ENCODE measurements around the gene LOC128125822.
A peak's percentile ranks its signal among the peaks of the same experiment; 100 is the strongest.
"Not testable (repeated sequence)": the region's sequence is repeated elsewhere in the genome, so short reads cannot be mapped to it uniquely, and the experiment has no call there.

Gene LOC128125822

DNA sequence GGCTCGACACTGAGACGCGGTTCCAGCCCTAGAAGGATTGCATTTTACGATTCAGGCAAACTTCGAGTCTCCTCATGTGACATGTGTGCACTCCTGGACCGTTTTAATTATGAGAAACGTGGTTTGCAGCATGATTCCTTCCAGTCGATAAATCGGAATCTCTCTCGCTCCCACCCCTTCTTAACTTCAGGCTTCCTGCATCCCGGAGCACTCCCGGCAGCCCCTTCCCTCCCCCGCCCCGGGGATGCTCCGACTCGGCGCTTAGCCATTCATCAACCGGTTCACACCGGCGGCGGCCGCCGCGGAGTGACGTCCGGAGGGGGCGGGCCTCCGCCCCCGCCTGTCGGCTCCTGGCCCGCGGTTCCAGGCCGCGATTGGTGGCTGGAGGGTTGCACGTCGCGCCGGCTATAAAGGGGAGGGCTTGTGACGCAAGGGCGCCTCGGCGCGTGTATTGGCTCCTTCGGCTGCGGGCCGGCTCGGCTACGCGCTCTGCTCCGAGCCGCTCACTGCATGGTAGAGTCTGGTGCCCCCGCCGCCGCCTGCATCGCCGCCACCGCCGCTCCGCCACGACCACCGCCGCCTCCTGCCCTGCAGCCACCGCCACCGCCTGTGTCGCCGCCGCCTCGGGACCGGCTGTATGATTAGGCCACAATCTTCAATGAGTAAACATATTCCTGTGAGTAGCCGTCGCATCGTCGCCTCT lies at the start of gene LOC128125822, which contains the start of gene PTP4A1:
TSS of gene LOC128125822 (plus strand) at position 437 of the 703 bp plus-strand sequence.
TSS of gene PTP4A1 (plus strand) at position 437 of the 703 bp plus-strand sequence. CDS start 4,401 bp downstream, outside the sequence.
- peak; percentile 92 for ATAC-seq (ENCODE audit: insufficient read depth, low read depth)
- H4K20me1 ChIP-seq (ENCODE audit: insufficient read depth, low read length) = peaks cover 35% of the 10 kb centered on the region
- H3K9me3 ChIP-seq (ENCODE audit: insufficient read depth, low read length, severe bottlenecking) = no peaks in the 10 kb centered on the region
- TF ChIP-seq, protein P1, sequence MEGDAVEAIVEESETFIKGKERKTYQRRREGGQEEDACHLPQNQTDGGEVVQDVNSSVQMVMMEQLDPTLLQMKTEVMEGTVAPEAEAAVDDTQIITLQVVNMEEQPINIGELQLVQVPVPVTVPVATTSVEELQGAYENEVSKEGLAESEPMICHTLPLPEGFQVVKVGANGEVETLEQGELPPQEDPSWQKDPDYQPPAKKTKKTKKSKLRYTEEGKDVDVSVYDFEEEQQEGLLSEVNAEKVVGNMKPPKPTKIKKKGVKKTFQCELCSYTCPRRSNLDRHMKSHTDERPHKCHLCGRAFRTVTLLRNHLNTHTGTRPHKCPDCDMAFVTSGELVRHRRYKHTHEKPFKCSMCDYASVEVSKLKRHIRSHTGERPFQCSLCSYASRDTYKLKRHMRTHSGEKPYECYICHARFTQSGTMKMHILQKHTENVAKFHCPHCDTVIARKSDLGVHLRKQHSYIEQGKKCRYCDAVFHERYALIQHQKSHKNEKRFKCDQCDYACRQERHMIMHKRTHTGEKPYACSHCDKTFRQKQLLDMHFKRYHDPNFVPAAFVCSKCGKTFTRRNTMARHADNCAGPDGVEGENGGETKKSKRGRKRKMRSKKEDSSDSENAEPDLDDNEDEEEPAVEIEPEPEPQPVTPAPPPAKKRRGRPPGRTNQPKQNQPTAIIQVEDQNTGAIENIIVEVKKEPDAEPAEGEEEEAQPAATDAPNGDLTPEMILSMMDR (IDR thresholded peaks at IDR 0.05; ENCODE audit: borderline replicate concordance, extremely low read depth, low read length, poor library complexity, severe bottlenecking) = no peak
- TF ChIP-seq EZH2 (IDR thresholded peaks at IDR 0.05; ENCODE audit: borderline replicate concordance, low read depth, low read length, severe bottlenecking) = no peak
- H3K36me3 ChIP-seq (ENCODE audit: insufficient read depth, low read length) = peaks cover 12% of the 10 kb centered on the region
- peak within 1 kb of the TSS; percentile 94 for H3K27ac ChIP-seq (ENCODE audit: low read length)
- H3K79me2 ChIP-seq (ENCODE audit: insufficient read depth, low read length) = peaks cover 48% of the 10 kb centered on the region
- H3K4me3 ChIP-seq (ENCODE audit: low read depth in 1 of 2, low read length in 2 of 2) = peak within 1 kb of the TSS; percentile 38 to 62
- peak within 1 kb of the TSS; percentile 77 for H3K4me2 ChIP-seq (ENCODE audit: insufficient read depth, low read length)
- H2AFZ ChIP-seq (ENCODE audit: low read depth, low read length) = peak within 1 kb of the TSS; percentile 88
- peak; percentile 96 for DNase-seq
- peaks cover 27% of the 10 kb centered on the region for H3K4me1 ChIP-seq (ENCODE audit: insufficient read depth, low read length)
- no peaks in the 10 kb centered on the region for H3K27me3 ChIP-seq (ENCODE audit: insufficient read depth, low read length, poor library complexity)
- peak within 1 kb of the TSS; percentile 99 for H3K9ac ChIP-seq (ENCODE audit: low read depth, low read length)

DNA sequence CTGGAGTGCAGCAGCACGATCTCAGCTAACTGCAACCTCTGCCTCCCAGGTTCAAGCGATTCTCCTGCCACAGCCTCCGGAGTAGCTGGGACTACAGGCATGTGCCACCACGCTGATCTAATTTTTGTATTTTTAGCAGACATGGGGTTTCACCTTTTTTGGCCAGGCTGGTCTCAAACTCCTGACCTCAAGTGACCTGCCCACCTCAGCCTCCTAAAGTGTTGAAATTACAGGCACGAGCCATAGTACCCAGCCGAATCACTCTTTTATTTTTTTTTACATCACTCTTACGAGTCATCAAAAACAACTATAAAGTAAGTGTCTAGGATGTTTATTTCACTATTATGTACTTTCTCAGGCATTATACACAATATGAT lies 49.4 kb upstream of the LOC128125822 start:
- not testable (repeated sequence) for H3K36me3 ChIP-seq (ENCODE audit: insufficient read depth, low read length); H3K27ac ChIP-seq (ENCODE audit: low read length); H2AFZ ChIP-seq (ENCODE audit: low read depth, low read length); DNase-seq; H3K27me3 ChIP-seq (ENCODE audit: insufficient read depth, low read length, poor library complexity); H3K9ac ChIP-seq (ENCODE audit: low read depth, low read length); H3K79me2 ChIP-seq (ENCODE audit: insufficient read depth, low read length); H3K9me3 ChIP-seq (ENCODE audit: insufficient read depth, low read length, severe bottlenecking); H3K4me3 ChIP-seq (ENCODE audit: low read depth in 1 of 2, low read length in 2 of 2); H3K4me1 ChIP-seq (ENCODE audit: insufficient read depth, low read length); H3K4me2 ChIP-seq (ENCODE audit: insufficient read depth, low read length); ATAC-seq (ENCODE audit: insufficient read depth, low read depth); H4K20me1 ChIP-seq (ENCODE audit: insufficient read depth, low read length)

DNA sequence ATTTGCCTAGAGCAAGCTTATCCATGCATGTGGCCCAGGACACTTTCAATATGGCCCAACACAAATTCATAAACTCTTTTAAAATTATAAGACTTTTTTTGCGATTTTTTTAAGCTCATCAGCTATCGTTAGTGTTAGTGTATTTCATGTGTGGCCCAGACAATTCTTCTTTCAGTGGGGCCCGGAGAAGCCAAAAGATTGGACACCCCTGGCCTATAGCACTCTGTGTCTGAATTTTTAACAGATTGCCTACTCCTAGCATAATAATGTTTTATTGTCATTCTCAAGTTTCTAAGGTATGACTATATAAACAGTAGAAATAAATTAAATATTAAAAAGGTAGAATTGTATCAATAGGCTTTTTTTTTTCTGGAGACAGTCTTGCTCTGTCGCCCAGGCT lies 48.6 kb upstream of the LOC128125822 start:
- Histone ChIP-seq H3K27ac (ENCODE audit: low read length) (no peak overlapping the region), H3K4me3 (ENCODE audit: low read depth in 1 of 2, low read length in 2 of 2) (no peak overlapping the region), H3K79me2 (ENCODE audit: insufficient read depth, low read length) (no peaks in the 10 kb centered on the region), H2AFZ (ENCODE audit: low read depth, low read length) (no peak overlapping the region), H3K36me3 (ENCODE audit: insufficient read depth, low read length) (no peaks in the 10 kb centered on the region), H3K9me3 (ENCODE audit: insufficient read depth, low read length, severe bottlenecking) (no peaks in the 10 kb centered on the region), H3K27me3 (ENCODE audit: insufficient read depth, low read length, poor library complexity) (no peaks in the 10 kb centered on the region), H3K4me1 (ENCODE audit: insufficient read depth, low read length) (no peaks in the 10 kb centered on the region), H4K20me1 (ENCODE audit: insufficient read depth, low read length) (no peaks in the 10 kb centered on the region), H3K4me2 (ENCODE audit: insufficient read depth, low read length) (no peak overlapping the region), H3K9ac (ENCODE audit: low read depth, low read length) (no peak overlapping the region)
- ATAC-seq (ENCODE audit: insufficient read depth, low read depth) (no peak), DNase-seq (no peak)
- no peak for TF ChIP-seq EZH2 (IDR thresholded peaks at IDR 0.05; ENCODE audit: borderline replicate concordance, low read depth, low read length, severe bottlenecking)
- TF ChIP-seq, protein P1 (IDR thresholded peaks at IDR 0.05; ENCODE audit: borderline replicate concordance, extremely low read depth, low read length, poor library complexity, severe bottlenecking) = no peak

DNA sequence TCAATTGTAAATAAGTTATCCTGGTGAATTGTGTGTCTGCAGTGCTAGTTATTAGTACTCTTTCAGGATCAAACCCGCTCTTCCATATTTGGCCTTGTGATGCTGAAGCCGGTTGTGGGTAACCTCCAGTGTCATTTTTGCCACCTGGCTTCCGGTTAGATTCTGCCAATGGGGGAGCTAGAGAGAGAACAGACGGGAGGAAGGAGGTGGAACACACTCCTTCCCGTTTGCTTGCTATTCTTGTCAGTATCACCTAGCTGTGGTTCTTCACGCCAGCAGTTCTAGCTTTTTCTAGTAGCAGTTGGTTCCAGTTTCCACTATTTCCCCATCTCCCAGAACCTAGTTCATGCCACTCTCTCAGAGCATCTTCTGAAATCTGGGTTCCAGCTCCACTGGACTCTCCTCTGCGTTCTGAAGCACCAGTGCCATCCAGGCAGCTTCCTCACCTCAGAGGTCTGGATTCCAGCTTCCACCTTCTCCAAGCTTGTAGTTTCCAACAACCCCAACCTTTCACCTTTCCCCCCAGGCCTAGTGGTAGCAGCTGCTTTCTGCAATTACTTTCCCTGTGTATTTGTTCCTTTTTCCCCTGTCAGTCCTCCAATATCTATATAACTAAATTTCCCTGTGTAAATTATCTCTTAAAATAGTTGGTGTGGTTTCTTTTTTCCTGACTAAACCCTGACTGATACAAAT lies 46.9 kb upstream of the LOC128125822 start:
- Histone ChIP-seq H3K4me1 (ENCODE audit: insufficient read depth, low read length) (no peaks in the 10 kb centered on the region), H3K9me3 (ENCODE audit: insufficient read depth, low read length, severe bottlenecking) (no peaks in the 10 kb centered on the region), H3K4me3 (ENCODE audit: low read depth in 1 of 2, low read length in 2 of 2) (no peak overlapping the region), H3K27ac (ENCODE audit: low read length) (no peak overlapping the region), H3K27me3 (ENCODE audit: insufficient read depth, low read length, poor library complexity) (no peaks in the 10 kb centered on the region), H3K79me2 (ENCODE audit: insufficient read depth, low read length) (no peaks in the 10 kb centered on the region), H4K20me1 (ENCODE audit: insufficient read depth, low read length) (no peaks in the 10 kb centered on the region), H3K4me2 (ENCODE audit: insufficient read depth, low read length) (no peak overlapping the region), H3K36me3 (ENCODE audit: insufficient read depth, low read length) (no peaks in the 10 kb centered on the region), H2AFZ (ENCODE audit: low read depth, low read length) (no peak overlapping the region), H3K9ac (ENCODE audit: low read depth, low read length) (no peak overlapping the region)
- TF ChIP-seq, protein P1 (IDR thresholded peaks at IDR 0.05; ENCODE audit: borderline replicate concordance, extremely low read depth, low read length, poor library complexity, severe bottlenecking) = no peak
- TF ChIP-seq EZH2 (IDR thresholded peaks at IDR 0.05; ENCODE audit: borderline replicate concordance, low read depth, low read length, severe bottlenecking) = no peak
- DNase-seq = no peak
- ATAC-seq (ENCODE audit: insufficient read depth, low read depth) = no peak

Data from DND-41 (cell line).